GM23248 (cell line): ENCODE measurements around the gene TBC1D3E. TPM values are rescaled to one million over a fixed set of nuclear protein-coding genes. Genes with fewer than 3 reads are reported as not detected.
"Not testable (repeated sequence)": the region's sequence is repeated elsewhere in the genome, so short reads cannot be mapped to it uniquely, and the experiment has no call there.

ENCODE experiments used
- DNase-seq: peaks from one replicate; pipeline ENCODE4 v3.0.0-alpha.2; 2015
- H2AFZ ChIP-seq: fragments of 200-600 bp; sonication (generic); 2 replicates; pipeline ENCODE4 v1.6.1; 2016; ENCODE audit warnings: antibody characterized with exemption
- H3F3A ChIP-seq: fragments of 200-600 bp; sonication (generic); 2 replicates; pipeline ENCODE4 v1.6.1; 2016; ENCODE audit warnings: mild to moderate bottlenecking, antibody characterized with exemption, mixed run types; ENCODE audit not compliant: insufficient read depth
- H3K27ac ChIP-seq: fragments of 200-600 bp; sonication (generic); 2 replicates; pipeline ENCODE4 v1.5.1; 2016; ENCODE audit warnings: mild to moderate bottlenecking
- H3K27me3 ChIP-seq: fragments of 200-600 bp; sonication (generic); replicated peaks from 2 replicates; pipeline ENCODE4 v1.6.1; 2016; ENCODE audit warnings: mild to moderate bottlenecking; ENCODE audit not compliant: insufficient read depth
- H3K36me3 ChIP-seq: fragments of 200-600 bp; sonication (generic); 2 replicates; pipeline ENCODE4 v1.6.1; 2016; ENCODE audit warnings: low read depth, mild to moderate bottlenecking
- H3K4me1 ChIP-seq: fragments of 200-600 bp; sonication (generic); 2 replicates; pipeline ENCODE4 v1.6.1; 2016; ENCODE audit warnings: mild to moderate bottlenecking; ENCODE audit not compliant: insufficient read depth
- H3K4me2 ChIP-seq: fragments of 200-600 bp; sonication (generic); one replicate; pipeline ENCODE4 v1.6.1; 2016; ENCODE audit warnings: mild to moderate bottlenecking; ENCODE audit not compliant: unreplicated experiment
- H3K4me3 ChIP-seq: fragments of 200-600 bp; sonication (generic); 2 replicates; pipeline ENCODE4 v1.5.1; 2016; ENCODE audit warnings: mild to moderate bottlenecking
- H3K79me2 ChIP-seq: fragments of 200-600 bp; sonication (generic); 2 replicates; pipeline ENCODE4 v1.6.1; 2016; ENCODE audit warnings: mild to moderate bottlenecking; ENCODE audit not compliant: insufficient read depth
- H3K9ac ChIP-seq: fragments of 200-600 bp; sonication (generic); 2 replicates; pipeline ENCODE4 v1.6.1; 2016; ENCODE audit warnings: mild to moderate bottlenecking
- H3K9me2 ChIP-seq: fragments of 200-600 bp; sonication (generic); 2 replicates; pipeline ENCODE4 v1.6.1; 2016; ENCODE audit warnings: mixed run types, mild to moderate bottlenecking, moderate library complexity; ENCODE audit not compliant: insufficient read depth
- H3K9me3 ChIP-seq: fragments of 200-600 bp; sonication (generic); one replicate; pipeline ENCODE4 v1.6.1; 2017; ENCODE audit warnings: low read depth
- H4K20me1 ChIP-seq: fragments of 200-600 bp; sonication (generic); 2 replicates; pipeline ENCODE4 v1.6.0; 2016; ENCODE audit not compliant: insufficient read depth
- WGBS, 2 experiments: methylation state at CpG; one replicate each; pipeline ENCODE4 v1.1.6; 2015 to 2017; ENCODE audit warnings: low lambda C conversion rate in 2 of 2, low coverage in 1 of 2; ENCODE audit errors: missing lambda C conversion rate in 2 of 2; 5-methylcytosine and 5-hydroxymethylcytosine counted together
- in situ Hi-C: fragments of 300-500 bp; cut with MboI; formaldehyde crosslinking; loops from 2 replicates; pipeline ENCODE4 v1.15.0; 2020
- polyA plus RNA-seq: library from polyadenylated mRNA; unstranded; fragments of >200 nt; fragmentation: Nextera tagmentation; extraction: Ambion mirVana; gene quantifications from 2 replicates; pipeline ENCODE4 v1.2.1, GENCODE V29; 2016
- total RNA-seq: library from RNA; depleted of rRNA; stranded (reverse); fragments of >200 nt; shearing (Covaris generic); gene quantifications from 2 replicates; pipeline ENCODE4 v1.2.3, GENCODE V29; 2014; rRNA removed

Gene TBC1D3E
- total RNA-seq: not detected in 2 replicates
- not detected in 2 replicates for polyA plus RNA-seq

GRCh38 chr17:38127651-38128050 lies at the start of gene TBC1D3E:
TBC1D3E (plus strand) TSS chr17:38127951; CDS start chr17:38129496, 1,545 bp downstream.
- H3K9me2 ChIP-seq, H3K36me3 ChIP-seq, H3K79me2 ChIP-seq, in situ Hi-C loops, H3K27ac ChIP-seq, H4K20me1 ChIP-seq, H3K9ac ChIP-seq, H2AFZ ChIP-seq, H3K4me1 ChIP-seq, DNase-seq, H3F3A ChIP-seq, H3K4me2 ChIP-seq, H3K4me3 ChIP-seq, H3K27me3 ChIP-seq, H3K9me3 ChIP-seq: not testable (repeated sequence)
- WGBS, 2 experiments: 40 to 46% methylated on average over 9 of the region's 9 CpGs

DNA sequence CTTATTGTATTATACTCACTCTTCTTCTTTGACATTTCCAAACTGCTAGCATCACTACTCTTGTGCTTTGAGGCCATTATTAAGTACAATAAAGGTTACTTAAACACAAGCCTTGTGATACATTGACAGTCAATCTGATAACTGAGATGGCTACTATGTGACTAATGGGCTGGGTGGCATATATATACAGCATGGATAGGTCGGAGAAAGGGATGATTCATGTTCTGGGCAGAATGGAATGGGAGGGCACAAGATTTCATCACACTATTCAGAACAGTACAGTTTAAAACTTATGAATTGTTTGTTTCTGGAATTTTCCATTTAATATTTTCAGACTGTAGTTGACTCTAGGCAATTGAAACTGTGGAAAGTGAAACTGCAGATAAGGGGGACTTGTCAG lies 40.4 kb upstream of the TBC1D3E start:
- no CpG with 5 or more reads among the region's 1 CpG for WGBS, 2 experiments
- H3K9me3 ChIP-seq, in situ Hi-C loops, H2AFZ ChIP-seq, H3K27me3 ChIP-seq, H3F3A ChIP-seq, H3K79me2 ChIP-seq, H3K4me1 ChIP-seq, H3K4me2 ChIP-seq, DNase-seq, H3K4me3 ChIP-seq, H3K9ac ChIP-seq, H3K9me2 ChIP-seq, H3K36me3 ChIP-seq, H3K27ac ChIP-seq, H4K20me1 ChIP-seq: not testable (repeated sequence)

GRCh38 chr17:38088120-38088519 lies 39.6 kb upstream of the TBC1D3E start:
- H3K79me2 ChIP-seq, H3K9me3 ChIP-seq, H3K4me1 ChIP-seq, H4K20me1 ChIP-seq, H3K27ac ChIP-seq, H3K36me3 ChIP-seq, H3K27me3 ChIP-seq, H3K4me3 ChIP-seq, H3K4me2 ChIP-seq, H3K9me2 ChIP-seq, H3F3A ChIP-seq, DNase-seq, H3K9ac ChIP-seq, in situ Hi-C loops, H2AFZ ChIP-seq: not testable (repeated sequence)
- 83 to 98% methylated on average over 5 of the region's 10 CpGs for WGBS, 2 experiments

GRCh38 chr17:38094059-38094694 lies 33.6 kb upstream of the TBC1D3E start:
- in situ Hi-C loops, H3K9me2 ChIP-seq, H3K4me1 ChIP-seq, DNase-seq, H2AFZ ChIP-seq, H3K9ac ChIP-seq, H3K9me3 ChIP-seq, H3K27ac ChIP-seq, H3F3A ChIP-seq, H3K27me3 ChIP-seq, H4K20me1 ChIP-seq, H3K4me3 ChIP-seq, H3K4me2 ChIP-seq, H3K36me3 ChIP-seq, H3K79me2 ChIP-seq: not testable (repeated sequence)
- WGBS, 2 experiments: no CpG with 5 or more reads among the region's 2 CpGs

GRCh38 chr17:38099262-38099661 lies 28.5 kb upstream of the TBC1D3E start:
- in situ Hi-C loops, H3K4me3 ChIP-seq, DNase-seq, H3K27me3 ChIP-seq, H2AFZ ChIP-seq, H4K20me1 ChIP-seq, H3K4me1 ChIP-seq, H3K9me2 ChIP-seq, H3F3A ChIP-seq, H3K9me3 ChIP-seq, H3K27ac ChIP-seq, H3K36me3 ChIP-seq, H3K79me2 ChIP-seq, H3K4me2 ChIP-seq, H3K9ac ChIP-seq: not testable (repeated sequence)
- WGBS, 2 experiments: no CpG with 5 or more reads among the region's 1 CpG

GRCh38 chr17:38119829-38120228 lies 7.9 kb upstream of the TBC1D3E start:
- H3K4me2 ChIP-seq, H4K20me1 ChIP-seq, H2AFZ ChIP-seq, H3K4me1 ChIP-seq, H3F3A ChIP-seq, H3K27ac ChIP-seq, H3K9me2 ChIP-seq, in situ Hi-C loops, H3K9me3 ChIP-seq, H3K4me3 ChIP-seq, H3K9ac ChIP-seq, H3K36me3 ChIP-seq, H3K27me3 ChIP-seq, DNase-seq, H3K79me2 ChIP-seq: not testable (repeated sequence)
- no CpG with 5 or more reads among the region's 1 CpG for WGBS, 2 experiments

- DNase-seq, H4K20me1 ChIP-seq, H3K27me3 ChIP-seq, H2AFZ ChIP-seq, H3K36me3 ChIP-seq, H3F3A ChIP-seq, H3K9me3 ChIP-seq, H3K4me2 ChIP-seq, H3K27ac ChIP-seq, in situ Hi-C loops, H3K9me2 ChIP-seq, H3K4me3 ChIP-seq, H3K4me1 ChIP-seq, H3K9ac ChIP-seq, H3K79me2 ChIP-seq: not testable (repeated sequence)
- 54 to 58% methylated on average over 10 of the region's 16 CpGs for WGBS, 2 experiments
These were observed 7.1 kb downstream of the TBC1D3E start for GRCh38 chr17:38134860-38135259.
